Muscle layer of colon (tissue), 2 donors: ENCODE data around the gene NOS1.
"Not testable (repeated sequence)": the region's sequence is repeated elsewhere in the genome, so short reads cannot be mapped to it uniquely, and the experiment has no call there.

Experiments used
- H3K27ac ChIP-seq: one replicate; pipeline ENCODE4 v1.7.0; 2013; ENCODE audit warnings: low read depth, mild to moderate bottlenecking, low read length, moderate library complexity
- H3K27me3 ChIP-seq, 2 donors: one replicate each; pipeline ENCODE4 v1.7.0; 2013; ENCODE audit warnings: low read length in 2 of 2, mild to moderate bottlenecking in 2 of 2; ENCODE audit not compliant: insufficient read depth in 2 of 2, control insufficient read depth in 1 of 2
- H3K36me3 ChIP-seq: one replicate; pipeline ENCODE4 v1.7.0; 2013; ENCODE audit warnings: mild to moderate bottlenecking, low read length; ENCODE audit not compliant: insufficient read depth
- H3K4me1 ChIP-seq: one replicate; pipeline ENCODE4 v1.7.0; 2013; ENCODE audit warnings: mild to moderate bottlenecking, low read length; ENCODE audit not compliant: insufficient read depth
- H3K4me3 ChIP-seq, 2 donors: one replicate each; pipeline ENCODE4 v1.7.0; 2013; ENCODE audit warnings: low read length in 2 of 2, low read depth in 1 of 2, mild to moderate bottlenecking in 1 of 2, moderate library complexity in 1 of 2
- H3K9ac ChIP-seq: one replicate; pipeline ENCODE4 v1.7.0; 2013; ENCODE audit warnings: low read length
- H3K9me3 ChIP-seq: one replicate; pipeline ENCODE4 v1.7.0; 2013; ENCODE audit warnings: mild to moderate bottlenecking, low read length
- donor health status: abdominal sarcoma.
- donor health status: Adenocarcinoma of cecum.

Gene NOS1

GRCh38 chr12:117225179-117225578 lies 136.2 kb downstream of the NOS1 start:
- Histone ChIP-seq H3K4me3 (no peak overlapping the region), H3K27ac (no peak overlapping the region), H3K27me3 (peaks cover 0 to 4% of the 10 kb centered on the region in 2 donors)

GRCh38 chr12:117220947-117221346 lies 140.5 kb downstream of the NOS1 start:
- H3K9me3 ChIP-seq, H3K27ac ChIP-seq, H3K9ac ChIP-seq, H3K36me3 ChIP-seq, H3K4me1 ChIP-seq, H3K27me3 ChIP-seq, H3K4me3 ChIP-seq: not testable (repeated sequence)

More at GRCh38 chr12:117225179-117225578, 136.2 kb downstream of the NOS1 start:
- Histone ChIP-seq H3K36me3 (no peaks in the 10 kb centered on the region), H3K4me1 (no peaks in the 10 kb centered on the region), H3K9me3 (no peaks in the 10 kb centered on the region), H3K9ac (no peak overlapping the region)

GRCh38 chr12:117218149-117218548 lies 143.3 kb downstream of the NOS1 start:
- Histone ChIP-seq H3K9me3 (no peaks in the 10 kb centered on the region), H3K36me3 (no peaks in the 10 kb centered on the region), H3K27me3 (peaks cover 0 to 8% of the 10 kb centered on the region in 2 donors), H3K9ac (no peak overlapping the region), H3K27ac (no peak overlapping the region), H3K4me3 (no peak overlapping the region), H3K4me1 (no peaks in the 10 kb centered on the region)

DNA sequence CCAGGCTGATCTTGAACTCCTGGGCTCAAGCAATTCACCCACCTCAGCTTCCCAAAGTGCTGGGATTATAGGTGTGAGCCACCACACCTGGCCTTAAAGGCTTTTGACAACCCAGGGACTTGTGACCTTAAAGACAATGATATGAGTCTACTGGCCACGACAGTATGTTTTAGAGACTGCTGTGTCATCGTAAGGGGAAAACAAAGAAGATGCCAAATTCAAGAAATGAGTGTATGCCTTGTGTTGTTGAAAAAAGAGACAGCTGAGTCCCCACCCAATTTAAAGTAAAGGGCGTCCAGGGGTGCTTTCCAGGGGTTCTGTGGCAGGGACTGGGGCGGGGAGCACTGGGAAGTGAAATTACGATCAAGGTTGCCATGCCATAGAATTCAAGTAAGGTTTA lies 144.7 kb downstream of the NOS1 start:
- Histone ChIP-seq H3K36me3 (no peaks in the 10 kb centered on the region), H3K9me3 (no peaks in the 10 kb centered on the region), H3K27ac (no peak overlapping the region), H3K27me3 (peaks cover 0 to 8% of the 10 kb centered on the region in 2 donors), H3K4me1 (no peaks in the 10 kb centered on the region), H3K9ac (no peak overlapping the region), H3K4me3 (no peak overlapping the region)

- peaks cover 0 to 8% of the 10 kb centered on the region in 2 donors for H3K27me3 ChIP-seq
- no peaks in the 10 kb centered on the region for H3K36me3 ChIP-seq
- H3K9me3 ChIP-seq: no peaks in the 10 kb centered on the region
Measured at GRCh38 chr12:117214797-117215196, 146.6 kb downstream of the NOS1 start.

GRCh38 chr12:117213295-117213808 lies 148.1 kb downstream of the NOS1 start:
- Histone ChIP-seq H3K4me1 (no peaks in the 10 kb centered on the region), H3K9ac (no peak overlapping the region)

More at GRCh38 chr12:117214797-117215196, 146.6 kb downstream of the NOS1 start:
- no peak overlapping the region for H3K27ac ChIP-seq
- H3K9ac ChIP-seq: no peak overlapping the region
- H3K4me1 ChIP-seq: no peaks in the 10 kb centered on the region
- H3K4me3 ChIP-seq: no peak overlapping the region

DNA sequence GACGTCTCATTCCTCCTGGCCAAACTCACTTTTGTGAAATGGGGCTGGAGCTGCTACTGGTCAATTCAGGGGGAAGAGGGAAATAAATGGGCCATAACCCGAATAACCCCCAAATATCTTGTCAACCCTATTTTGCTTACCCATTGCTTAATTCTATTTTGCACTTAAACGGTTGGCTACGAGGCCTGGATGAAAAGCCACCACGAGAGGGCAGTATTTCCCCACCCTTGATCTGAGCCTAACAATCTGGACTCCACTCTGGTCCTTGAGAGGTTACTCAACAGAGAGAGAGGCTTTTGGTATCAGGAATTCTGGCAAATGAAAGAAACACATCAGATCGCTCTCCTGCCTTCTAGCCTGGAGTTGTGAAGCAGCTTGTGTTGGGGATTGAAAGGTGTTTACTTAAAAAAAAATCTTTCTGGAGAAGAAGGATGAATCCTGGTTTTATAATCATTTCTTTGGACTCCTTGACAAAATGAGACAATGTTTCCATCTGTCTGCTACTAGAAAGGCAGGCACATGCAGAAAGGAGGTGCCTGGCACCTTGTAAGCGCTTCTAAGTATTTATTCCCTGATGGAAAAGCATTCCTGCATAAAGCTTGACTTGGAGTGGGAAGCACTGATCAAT lies 148.7 kb downstream of the NOS1 start:
- H3K4me3 ChIP-seq: no peak overlapping the region
- no peaks in the 10 kb centered on the region for H3K9me3 ChIP-seq
- no peaks in the 10 kb centered on the region for H3K36me3 ChIP-seq
- no peak overlapping the region for H3K9ac ChIP-seq
- no peak overlapping the region for H3K27ac ChIP-seq
- no peaks in the 10 kb centered on the region for H3K4me1 ChIP-seq
- peaks cover 0 to 2% of the 10 kb centered on the region in 2 donors for H3K27me3 ChIP-seq

More at GRCh38 chr12:117213295-117213808, 148.1 kb downstream of the NOS1 start:
- H3K27me3 ChIP-seq: peaks cover 0 to 4% of the 10 kb centered on the region in 2 donors
- H3K4me3 ChIP-seq: no peak overlapping the region
- no peaks in the 10 kb centered on the region for H3K36me3 ChIP-seq
- no peak overlapping the region for H3K27ac ChIP-seq
- no peaks in the 10 kb centered on the region for H3K9me3 ChIP-seq

GRCh38 chr12:117210266-117210918 lies 151.0 kb downstream of the NOS1 start:
- no peak overlapping the region for H3K9ac ChIP-seq
- H3K4me3 ChIP-seq: no peak overlapping the region
- no peaks in the 10 kb centered on the region for H3K36me3 ChIP-seq
- no peaks in the 10 kb centered on the region for H3K4me1 ChIP-seq
- H3K9me3 ChIP-seq: no peaks in the 10 kb centered on the region
- no peaks in the 10 kb centered on the region for H3K27me3 ChIP-seq
- no peak overlapping the region for H3K27ac ChIP-seq

GRCh38 chr12:117209626-117210025 lies 151.8 kb downstream of the NOS1 start:
- no peaks in the 10 kb centered on the region for H3K27me3 ChIP-seq
- H3K9me3 ChIP-seq: no peaks in the 10 kb centered on the region
- no peaks in the 10 kb centered on the region for H3K4me1 ChIP-seq
- H3K9ac ChIP-seq: no peak overlapping the region
- no peak overlapping the region for H3K4me3 ChIP-seq
- no peak overlapping the region for H3K27ac ChIP-seq
- no peaks in the 10 kb centered on the region for H3K36me3 ChIP-seq

GRCh38 chr12:117208811-117209455 lies 152.5 kb downstream of the NOS1 start:
- Histone ChIP-seq H3K4me1 (no peaks in the 10 kb centered on the region), H3K9me3 (no peaks in the 10 kb centered on the region), H3K4me3 (no peak overlapping the region), H3K9ac (no peak overlapping the region), H3K27me3 (no peaks in the 10 kb centered on the region), H3K36me3 (no peaks in the 10 kb centered on the region), H3K27ac (no peak overlapping the region)

GRCh38 chr12:117208206-117208605 lies 153.2 kb downstream of the NOS1 start:
- no peaks in the 10 kb centered on the region for H3K4me1 ChIP-seq
- H3K27ac ChIP-seq: no peak overlapping the region
- H3K9me3 ChIP-seq: no peaks in the 10 kb centered on the region
- no peaks in the 10 kb centered on the region for H3K27me3 ChIP-seq
- no peak overlapping the region for H3K4me3 ChIP-seq
- no peak overlapping the region for H3K9ac ChIP-seq
- no peaks in the 10 kb centered on the region for H3K36me3 ChIP-seq
